KMS-11 (cell line): ENCODE results near the gene AGAP1.

ENCODE experiments used
- H2AFZ ChIP-seq: fragments of 200-600 bp; sonication (generic); 2 replicates; pipeline ENCODE4 v1.6.1; 2016; ENCODE audit warnings: antibody characterized with exemption, mixed run types, low read depth
- H3K27ac ChIP-seq: fragments of 200-600 bp; sonication (generic); 2 replicates; pipeline ENCODE4 v1.6.1; 2016; ENCODE audit warnings: mild to moderate bottlenecking, mixed run types
- H3K27me3 ChIP-seq: fragments of 200-600 bp; sonication (generic); 2 replicates; pipeline ENCODE4 v1.6.1; 2017; ENCODE audit warnings: mild to moderate bottlenecking, low read depth, mixed run types, moderate library complexity; ENCODE audit not compliant: insufficient read depth
- H3K36me3 ChIP-seq: fragments of 200-600 bp; sonication (generic); 2 replicates; pipeline ENCODE4 v1.6.1; 2017; ENCODE audit warnings: mild to moderate bottlenecking, mixed run types; ENCODE audit not compliant: insufficient read depth
- H3K4me1 ChIP-seq: fragments of 200-600 bp; sonication (generic); 2 replicates; pipeline ENCODE4 v1.6.1; 2016; ENCODE audit warnings: mild to moderate bottlenecking, low read depth, mixed run types; ENCODE audit not compliant: poor library complexity, severe bottlenecking
- H3K4me2 ChIP-seq: fragments of 200-600 bp; sonication (generic); 2 replicates; pipeline ENCODE4 v1.7.0; 2016; ENCODE audit warnings: mild to moderate bottlenecking, mixed run types
- H3K4me3 ChIP-seq: fragments of 200-600 bp; sonication (generic); IDR thresholded peaks from 2 replicates; pipeline ENCODE4 v1.6.1; 2017; ENCODE audit warnings: low read depth, low read length, mixed read lengths; ENCODE audit not compliant: insufficient read depth
- H3K79me2 ChIP-seq: fragments of 200-600 bp; sonication (generic); 2 replicates; pipeline ENCODE4 v1.6.1; 2016; ENCODE audit warnings: low read depth, mixed run types; ENCODE audit not compliant: insufficient read depth
- H3K9ac ChIP-seq: fragments of 200-600 bp; sonication (generic); 2 replicates; pipeline ENCODE4 v1.6.1; 2016; ENCODE audit warnings: mild to moderate bottlenecking, mixed run types
- H4K20me1 ChIP-seq: fragments of 200-600 bp; sonication (generic); 2 replicates; pipeline ENCODE4 v1.6.1; 2016; ENCODE audit warnings: mild to moderate bottlenecking, mixed run types; ENCODE audit not compliant: insufficient read depth
- CTCF ChIP-seq: fragments of 200-600 bp; sonication (generic); conservative IDR thresholded peaks from 2 replicates; pipeline ENCODE4 v1.6.1; 2017; ENCODE audit warnings: low read depth, mild to moderate bottlenecking, antibody characterized with exemption, low read length, moderate library complexity, mixed read lengths

AGAP1 gene

GRCh38 chr2:235960011-235960715 lies 466.3 kb downstream of the AGAP1 start:
- Histone ChIP-seq H3K4me2 (no peak overlapping the region), H3K9ac (no peak overlapping the region), H3K79me2 (no peaks in the 10 kb centered on the region), H4K20me1 (no peaks in the 10 kb centered on the region), H3K27ac (no peak overlapping the region), H3K4me1 (no peaks in the 10 kb centered on the region), H3K36me3 (no peaks in the 10 kb centered on the region), H3K27me3 (no peaks in the 10 kb centered on the region), H2AFZ (no peak overlapping the region), H3K4me3 (no peak overlapping the region)
- no peak for TF ChIP-seq CTCF

- Histone ChIP-seq H3K4me1 (no peaks in the 10 kb centered on the region), H3K36me3 (no peaks in the 10 kb centered on the region), H3K27ac (no peak overlapping the region), H3K4me2 (no peak overlapping the region), H3K4me3 (no peak overlapping the region), H4K20me1 (no peaks in the 10 kb centered on the region), H3K27me3 (no peaks in the 10 kb centered on the region), H2AFZ (no peak overlapping the region), H3K9ac (no peak overlapping the region), H3K79me2 (no peaks in the 10 kb centered on the region)
- no peak for TF ChIP-seq CTCF
Measured at GRCh38 chr2:235960716-235961640, 467.1 kb downstream of the AGAP1 start.

- H3K36me3 ChIP-seq, result no peaks in the 10 kb centered on the region
- no peak overlapping the region for H3K4me3 ChIP-seq
- no peaks in the 10 kb centered on the region for H3K4me1 ChIP-seq
- H3K9ac ChIP-seq, result no peak overlapping the region
- no peak for TF ChIP-seq CTCF
- H2AFZ ChIP-seq, result no peak overlapping the region
- H3K27me3 ChIP-seq, result no peaks in the 10 kb centered on the region
- H3K79me2 ChIP-seq, result no peaks in the 10 kb centered on the region
- H4K20me1 ChIP-seq, result no peaks in the 10 kb centered on the region
- H3K4me2 ChIP-seq, result no peak overlapping the region
- H3K27ac ChIP-seq, result no peak overlapping the region
Measured at GRCh38 chr2:235961711-235962110, 467.9 kb downstream of the AGAP1 start.

GRCh38 chr2:235963853-235964577 lies 470.2 kb downstream of the AGAP1 start:
- no peak for TF ChIP-seq CTCF
- Histone ChIP-seq H2AFZ (no peak overlapping the region), H3K9ac (no peak overlapping the region), H3K4me3 (no peak overlapping the region), H3K79me2 (no peaks in the 10 kb centered on the region), H3K27me3 (no peaks in the 10 kb centered on the region), H4K20me1 (no peaks in the 10 kb centered on the region), H3K4me1 (no peaks in the 10 kb centered on the region), H3K36me3 (no peaks in the 10 kb centered on the region), H3K27ac (no peak overlapping the region), H3K4me2 (no peak overlapping the region)
